GM19455 (cell line): ENCODE data around the gene CCM2.
"Not testable (repeated sequence)": the region's sequence is repeated elsewhere in the genome, so short reads cannot be mapped to it uniquely, and the experiment has no call there.

Experiments
- ATAC-seq: cut with Tn5 transposase; IDR thresholded peaks from one replicate; pipeline ENCODE4 v1.9.1; 2021; ENCODE audit not compliant: unreplicated experiment

CCM2 gene

GRCh38 chr7:44999245-45000092, 532 bp upstream of the CCM2 start:
- ATAC-seq: peak; percentile 71

GRCh38 chr7:45001138-45001694, 1.2 kb downstream of the CCM2 start:
- ATAC-seq: peak; percentile 35

- ATAC-seq: no peak
Observed at GRCh38 chr7:45001826-45002225, 1.8 kb downstream of the CCM2 start.

GRCh38 chr7:45003789-45004188, 3.8 kb downstream of the CCM2 start:
- ATAC-seq: no peak

- no peak for ATAC-seq
Observed at GRCh38 chr7:45007106-45007505, 7.1 kb downstream of the CCM2 start.

- ATAC-seq: peak; percentile 75
Observed at GRCh38 chr7:45007571-45008328, 7.7 kb downstream of the CCM2 start.

- ATAC-seq: no peak
Observed at GRCh38 chr7:45013465-45013967, 13.5 kb downstream of the CCM2 start.

- ATAC-seq: no peak
Observed at GRCh38 chr7:45015313-45015712, 15.3 kb downstream of the CCM2 start.

GRCh38 chr7:45017253-45017652, 17.3 kb downstream of the CCM2 start:
- ATAC-seq: no peak

GRCh38 chr7:45020915-45021314, 20.9 kb downstream of the CCM2 start:
- no peak for ATAC-seq

GRCh38 chr7:45021604-45022296, 21.7 kb downstream of the CCM2 start:
- ATAC-seq: no peak

- no peak for ATAC-seq
Observed at GRCh38 chr7:45024126-45024744, 24.2 kb downstream of the CCM2 start.

- ATAC-seq: not testable (repeated sequence)
Observed at GRCh38 chr7:45025473-45025872, 25.5 kb downstream of the CCM2 start.

- no peak for ATAC-seq
Observed at GRCh38 chr7:45026013-45026412, 26.0 kb downstream of the CCM2 start.

GRCh38 chr7:45026984-45027773, 27.2 kb downstream of the CCM2 start:
- peak; percentile 60 for ATAC-seq

- ATAC-seq: no peak
Observed at GRCh38 chr7:45027774-45028114, 27.7 kb downstream of the CCM2 start.

- ATAC-seq: no peak
Observed at GRCh38 chr7:45028138-45028919, 28.3 kb downstream of the CCM2 start.

- no peak for ATAC-seq
Observed at GRCh38 chr7:45028920-45029344, 28.9 kb downstream of the CCM2 start.

GRCh38 chr7:45031829-45032228, 31.8 kb downstream of the CCM2 start:
- no peak for ATAC-seq
